Small intestine (tissue), 7 donors: ENCODE results near the gene PPM1L. TPM values are rescaled to one million over a fixed set of nuclear protein-coding genes. Genes with fewer than 3 reads are reported as not detected.

ENCODE experiments used
- DNase-seq, 2 donors: peaks; one replicate each; pipeline versions ENCODE4 v3.0.0 to v3.0.0-alpha.2; 2013
- FAIRE-seq: peaks from 2 replicates; lab custom pipeline; 2012; peaks lifted over from hg19 to GRCh38; lab: Jason Lieb, UNC
- H3K27ac ChIP-seq, 3 donors: one replicate each; pipeline ENCODE4 v1.5.1; 2013; ENCODE audit warnings: low read length in 2 of 3, mild to moderate bottlenecking in 2 of 3, control low read depth in 1 of 3, inconsistent platforms in 1 of 3, low read depth in 1 of 3, moderate library complexity in 1 of 3
- H3K27me3 ChIP-seq, 3 donors: one replicate each; pipeline ENCODE4 v1.6.1; 2013; ENCODE audit warnings: low read length in 3 of 3, inconsistent platforms in 1 of 3; ENCODE audit not compliant: control insufficient read depth in 3 of 3, insufficient read depth in 3 of 3
- H3K36me3 ChIP-seq, 3 donors: one replicate each; pipeline ENCODE4 v1.6.1; 2013; ENCODE audit warnings: low read length in 3 of 3, inconsistent platforms in 1 of 3, low read depth in 1 of 3, mild to moderate bottlenecking in 1 of 3, moderate library complexity in 1 of 3; ENCODE audit not compliant: control insufficient read depth in 3 of 3, insufficient read depth in 2 of 3
- H3K4me1 ChIP-seq, 3 donors: one replicate each; pipeline ENCODE4 v1.6.1; 2013; ENCODE audit warnings: low read length in 2 of 3, inconsistent platforms in 1 of 3, low read depth in 1 of 3, mild to moderate bottlenecking in 1 of 3, moderate library complexity in 1 of 3; ENCODE audit not compliant: control insufficient read depth in 3 of 3, insufficient read depth in 2 of 3
- H3K4me3 ChIP-seq, 3 donors: one replicate each; pipeline ENCODE4 v1.5.1; 2013; ENCODE audit warnings: low read length in 3 of 3, control low read depth in 1 of 3, inconsistent platforms in 1 of 3, low read depth in 1 of 3, mild to moderate bottlenecking in 1 of 3, moderate library complexity in 1 of 3
- H3K9me3 ChIP-seq, 2 donors: one replicate each; pipeline ENCODE4 v1.6.1; 2013; ENCODE audit warnings: low read depth in 1 of 2, low read length in 1 of 2; ENCODE audit not compliant: control insufficient read depth in 2 of 2, insufficient read depth in 1 of 2
- WGBS, 3 donors: extraction: QIAGEN DNeasy Blood & Tissue Kit; methylation state at CpG; one replicate each; pipeline ENCODE4 v1.1.7; 2013; 5-methylcytosine and 5-hydroxymethylcytosine counted together
- polyA plus RNA-seq, 4 donors: library from polyadenylated mRNA; stranded (reverse) in 3 of 4; unstranded in 1 of 4; fragments of 200-250 nt in 3 of 4; fragments of 120-200 nt in 1 of 4; gene quantifications; one replicate each; pipeline versions ENCODE4 v1.2.1 to v1.2.3, GENCODE V29; 2013
- donor health status: healthy with polysubstance abuse.
- donor health status: control.
- donor health status: control.
- donor health status: Bipolar disorder and iron deficiency.
- donor health status: healthy.

Gene PPM1L
- polyA plus RNA-seq, 4 donors = 0.27 to 3.2 (median 1.4) TPM

GRCh38 chr3:160771811-160772459, 15.9 kb downstream of the PPM1L start:
- H3K4me1 ChIP-seq = no peaks in the 10 kb centered on the region
- WGBS, 3 donors = 64 to 89% (median 72%) methylated on average over 1 of the region's 1 CpG
- DNase-seq (no peak), FAIRE-seq (no peak)
- no peaks in the 10 kb centered on the region for H3K36me3 ChIP-seq
- no peaks in the 10 kb centered on the region for H3K9me3 ChIP-seq
- no peak overlapping the region for H3K4me3 ChIP-seq
- H3K27ac ChIP-seq = no peak overlapping the region
- no peaks in the 10 kb centered on the region for H3K27me3 ChIP-seq

GRCh38 chr3:160773722-160774121, 17.7 kb downstream of the PPM1L start:
- H3K27ac ChIP-seq = no peak overlapping the region
- DNase-seq (no peak), FAIRE-seq (no peak)
- H3K36me3 ChIP-seq = no peaks in the 10 kb centered on the region
- H3K9me3 ChIP-seq = no peaks in the 10 kb centered on the region
- no peaks in the 10 kb centered on the region for H3K4me1 ChIP-seq
- H3K4me3 ChIP-seq = no peak overlapping the region
- no peaks in the 10 kb centered on the region for H3K27me3 ChIP-seq

GRCh38 chr3:160774172-160774571, 18.1 kb downstream of the PPM1L start:
- 90 to 92% (median 91%) methylated on average over 3 of the region's 3 CpGs for WGBS, 3 donors
- Histone ChIP-seq H3K4me1 (no peaks in the 10 kb centered on the region), H3K27me3 (no peaks in the 10 kb centered on the region), H3K27ac (no peak overlapping the region), H3K9me3 (no peaks in the 10 kb centered on the region), H3K4me3 (no peak overlapping the region), H3K36me3 (no peaks in the 10 kb centered on the region)
- FAIRE-seq (no peak), DNase-seq (no peak)

DNA sequence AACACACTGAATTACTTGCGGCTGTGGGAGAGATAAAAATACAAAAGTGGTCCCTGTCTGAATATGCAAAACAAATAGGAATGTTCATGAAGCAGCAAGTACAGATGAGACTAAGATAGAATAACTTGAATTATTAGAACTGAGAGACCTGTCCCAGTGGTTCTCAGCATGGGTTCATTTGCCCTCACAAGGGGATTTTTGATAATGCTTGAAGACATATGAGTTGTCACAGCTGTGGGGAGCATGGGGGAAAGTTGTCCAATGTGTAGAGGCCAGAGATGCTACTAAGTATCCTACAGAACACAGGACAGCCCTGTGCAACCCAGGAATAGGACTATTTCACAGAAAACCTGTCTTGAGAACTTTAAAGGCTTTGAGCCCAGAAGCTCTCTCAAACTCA, 22.4 kb downstream of the PPM1L start:
- H3K27ac ChIP-seq = no peak overlapping the region
- H3K9me3 ChIP-seq = no peaks in the 10 kb centered on the region
- FAIRE-seq = no peak
- WGBS, 3 donors = 74 to 82% (median 77%) methylated on average over 1 of the region's 1 CpG
- H3K4me3 ChIP-seq = no peak overlapping the region
- H3K36me3 ChIP-seq = no peaks in the 10 kb centered on the region
- DNase-seq = no peak
- no peaks in the 10 kb centered on the region for H3K4me1 ChIP-seq
- H3K27me3 ChIP-seq = no peaks in the 10 kb centered on the region

GRCh38 chr3:160779040-160779439, 23.0 kb downstream of the PPM1L start:
- WGBS, 3 donors = 56 to 66% (median 63%) methylated on average over 1 of the region's 1 CpG

DNA sequence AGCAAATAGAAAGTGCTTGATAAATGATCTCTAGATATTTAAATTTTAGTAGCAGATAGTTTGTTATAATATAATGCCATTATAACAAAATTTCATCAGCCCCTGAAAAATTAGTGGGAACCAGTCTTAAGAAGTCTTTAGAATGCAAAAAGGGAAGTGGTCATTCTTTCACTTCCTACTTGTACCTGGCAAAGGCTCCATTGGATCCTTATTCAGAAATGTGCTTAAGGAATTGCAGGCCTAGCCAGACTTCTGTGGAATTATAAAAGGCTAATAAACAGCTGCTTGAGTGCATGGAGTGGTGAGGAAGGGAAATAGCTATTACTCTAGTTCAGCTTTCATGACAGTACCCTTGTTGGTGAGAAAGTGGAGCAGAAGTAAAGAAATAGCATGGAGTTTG, 24.2 kb downstream of the PPM1L start:
- no peaks in the 10 kb centered on the region for H3K27me3 ChIP-seq
- H3K4me3 ChIP-seq = no peak overlapping the region
- DNase-seq (no peak), FAIRE-seq (no peak)
- H3K27ac ChIP-seq = no peak overlapping the region
- H3K36me3 ChIP-seq = no peaks in the 10 kb centered on the region
- H3K9me3 ChIP-seq = no peaks in the 10 kb centered on the region
- no peaks in the 10 kb centered on the region for H3K4me1 ChIP-seq

More at GRCh38 chr3:160779040-160779439, 23.0 kb downstream of the PPM1L start:
- H3K4me3 ChIP-seq = no peak overlapping the region
- H3K4me1 ChIP-seq = no peaks in the 10 kb centered on the region
- no peaks in the 10 kb centered on the region for H3K36me3 ChIP-seq
- no peaks in the 10 kb centered on the region for H3K27me3 ChIP-seq
- DNase-seq (no peak), FAIRE-seq (no peak)
- no peak overlapping the region for H3K27ac ChIP-seq
- H3K9me3 ChIP-seq = no peaks in the 10 kb centered on the region

- WGBS, 3 donors = 77 to 83% (median 81%) methylated on average over 4 of the region's 4 CpGs
- Histone ChIP-seq H3K9me3 (no peaks in the 10 kb centered on the region), H3K4me1 (no peaks in the 10 kb centered on the region), H3K27me3 (no peaks in the 10 kb centered on the region), H3K27ac (no peak overlapping the region), H3K4me3 (no peak overlapping the region), H3K36me3 (no peaks in the 10 kb centered on the region)
- DNase-seq (no peak), FAIRE-seq (no peak)
These were observed 25.4 kb downstream of the PPM1L start for GRCh38 chr3:160781402-160781801.

- H3K4me1 ChIP-seq = no peaks in the 10 kb centered on the region
- H3K9me3 ChIP-seq = no peaks in the 10 kb centered on the region
- 95 to 98% (median 97%) methylated on average over 3 of the region's 3 CpGs for WGBS, 3 donors
- FAIRE-seq = no peak
- no peak overlapping the region for H3K4me3 ChIP-seq
- no peaks in the 10 kb centered on the region for H3K27me3 ChIP-seq
- no peak overlapping the region for H3K27ac ChIP-seq
- DNase-seq = no peak
- no peaks in the 10 kb centered on the region for H3K36me3 ChIP-seq
These were observed 25.8 kb downstream of the PPM1L start for GRCh38 chr3:160781863-160782262.

- peak in 1 of 2 donors; percentile 5 for DNase-seq
- H3K27me3 ChIP-seq = no peaks in the 10 kb centered on the region
- H3K27ac ChIP-seq = no peak overlapping the region
- H3K9me3 ChIP-seq = no peaks in the 10 kb centered on the region
- no peaks in the 10 kb centered on the region for H3K36me3 ChIP-seq
- H3K4me1 ChIP-seq = no peaks in the 10 kb centered on the region
- FAIRE-seq = no peak
- no peak overlapping the region for H3K4me3 ChIP-seq
These were observed 28.8 kb downstream of the PPM1L start for GRCh38 chr3:160784853-160785252.
